ENCODE data around the gene TMED7.

Gene TMED7

GRCh38 chr5:115636008-115636407 is 10.2 kb upstream of the TMED7 start:
- no peak for TF ChIP-seq REST (IDR thresholded peaks at IDR 0.05; ENCODE audit: low read depth)
- TF ChIP-seq ZBTB7A (IDR thresholded peaks at IDR 0.05; ENCODE audit: low read depth) = no peak
- TF ChIP-seq TCF12 (IDR thresholded peaks at IDR 0.05; ENCODE audit: low read depth) = no peak
- TF ChIP-seq CREB1 (IDR thresholded peaks at IDR 0.05; ENCODE audit: low read depth) = no peak
- no peak for TF ChIP-seq EGR1 (IDR thresholded peaks at IDR 0.05)
- TF ChIP-seq FOXM1 (IDR thresholded peaks at IDR 0.05; ENCODE audit: borderline replicate concordance, low read depth) = no peak
- TF ChIP-seq RAD21 (IDR thresholded peaks at IDR 0.05; ENCODE audit: low read depth) = no peak
- TF ChIP-seq CEBPB (IDR thresholded peaks at IDR 0.05) = no peak
- TF ChIP-seq NFIC (IDR thresholded peaks at IDR 0.05) = no peak
- no peak for TF ChIP-seq TAF1 (IDR thresholded peaks at IDR 0.05; ENCODE audit: low read depth)
- TF ChIP-seq EP300 (IDR thresholded peaks at IDR 0.05; ENCODE audit: borderline replicate concordance) = no peak
- no peak for TF ChIP-seq YY1 (IDR thresholded peaks at IDR 0.05; ENCODE audit: low read depth)
- no peak for TF ChIP-seq USF1 (IDR thresholded peaks at IDR 0.05)
- no peak for TF ChIP-seq TEAD4 (IDR thresholded peaks at IDR 0.05)
- TF ChIP-seq MAX (IDR thresholded peaks at IDR 0.05) = no peak

GRCh38 chr5:115634343-115635132 is 8.7 kb upstream of the TMED7 start:
- TF ChIP-seq RAD21 (IDR thresholded peaks at IDR 0.05; ENCODE audit: low read depth) = peak; percentile 96
- 0 out of 2 replicates have a peak, but pooled peaks have one; percentile 27 for TF ChIP-seq MAX (IDR thresholded peaks at IDR 0.05)
- no peak for TF ChIP-seq CREB1 (IDR thresholded peaks at IDR 0.05; ENCODE audit: low read depth)

GRCh38 chr5:115629903-115630302 is 4.1 kb upstream of the TMED7 start:
- TF ChIP-seq EP300 (IDR thresholded peaks at IDR 0.05; ENCODE audit: borderline replicate concordance) = no peak

- TF ChIP-seq EGR1 (IDR thresholded peaks at IDR 0.05) (no peak), NFIC (IDR thresholded peaks at IDR 0.05) (no peak), EP300 (IDR thresholded peaks at IDR 0.05; ENCODE audit: borderline replicate concordance) (no peak), TEAD4 (IDR thresholded peaks at IDR 0.05) (no peak), MAX (IDR thresholded peaks at IDR 0.05) (no peak)
Observed at GRCh38 chr5:115627295-115627865, 1.5 kb upstream of the TMED7 start.

GRCh38 chr5:115626445-115626823 is 598 bp upstream of the TMED7 start:
- TF ChIP-seq TAF1 (IDR thresholded peaks at IDR 0.05; ENCODE audit: low read depth) = no peak
- TF ChIP-seq YY1 (IDR thresholded peaks at IDR 0.05; ENCODE audit: low read depth) = no peak
- no peak for TF ChIP-seq TEAD4 (IDR thresholded peaks at IDR 0.05)
- TF ChIP-seq TCF12 (IDR thresholded peaks at IDR 0.05; ENCODE audit: low read depth) = no peak
- no peak for TF ChIP-seq EP300 (IDR thresholded peaks at IDR 0.05; ENCODE audit: borderline replicate concordance)
- no peak for TF ChIP-seq REST (IDR thresholded peaks at IDR 0.05; ENCODE audit: low read depth)
- TF ChIP-seq MAX (IDR thresholded peaks at IDR 0.05) = no peak
- no peak for TF ChIP-seq RAD21 (IDR thresholded peaks at IDR 0.05; ENCODE audit: low read depth)
- no peak for TF ChIP-seq USF1 (IDR thresholded peaks at IDR 0.05)
- no peak for TF ChIP-seq FOXM1 (IDR thresholded peaks at IDR 0.05; ENCODE audit: borderline replicate concordance, low read depth)
- no peak for TF ChIP-seq CREB1 (IDR thresholded peaks at IDR 0.05; ENCODE audit: low read depth)
- TF ChIP-seq EGR1 (IDR thresholded peaks at IDR 0.05) = no peak
- TF ChIP-seq ZBTB7A (IDR thresholded peaks at IDR 0.05; ENCODE audit: low read depth) = no peak
- TF ChIP-seq NFIC (IDR thresholded peaks at IDR 0.05) = no peak

- TF ChIP-seq CREB1 (IDR thresholded peaks at IDR 0.05; ENCODE audit: low read depth) (no peak), EGR1 (IDR thresholded peaks at IDR 0.05) (no peak), TAF1 (IDR thresholded peaks at IDR 0.05; ENCODE audit: low read depth) (no peak), EP300 (IDR thresholded peaks at IDR 0.05; ENCODE audit: borderline replicate concordance) (no peak), TCF12 (IDR thresholded peaks at IDR 0.05; ENCODE audit: low read depth) (no peak), YY1 (IDR thresholded peaks at IDR 0.05; ENCODE audit: low read depth) (no peak), REST (IDR thresholded peaks at IDR 0.05; ENCODE audit: low read depth) (no peak), USF1 (IDR thresholded peaks at IDR 0.05) (no peak), RAD21 (IDR thresholded peaks at IDR 0.05; ENCODE audit: low read depth) (no peak), ZBTB7A (IDR thresholded peaks at IDR 0.05; ENCODE audit: low read depth) (no peak), NFIC (IDR thresholded peaks at IDR 0.05) (no peak), MAX (IDR thresholded peaks at IDR 0.05) (no peak)
Observed at GRCh38 chr5:115624994-115625393, 842 bp downstream of the TMED7 start.

Data from Ishikawa (cell line).